Right ventricle myocardium inferior (tissue), 1 donor: Measurements from ENCODE around the gene PLPP3. TPM values are rescaled to one million over a fixed set of nuclear protein-coding genes. Genes with fewer than 3 reads are reported as not detected.
A peak's percentile ranks its signal among the peaks of the same experiment; 100 is the strongest.
"Not testable (repeated sequence)": the region's sequence is repeated elsewhere in the genome, so short reads cannot be mapped to it uniquely, and the experiment has no call there.

Experiments
- ATAC-seq: fragments of 200-7000 bp; cut with Tn5 transposase; one replicate; pipeline ENCODE4 v1.9.1; 2020; ENCODE audit warnings: mild to moderate bottlenecking, moderate library complexity
- DNase-seq: peaks from one replicate; pipeline ENCODE4 v3.0.0; 2021; ENCODE audit errors: missing footprints
- intact Hi-C: fragments of 100-400 bp; cut with DNase I; formaldehyde crosslinking; loops from one replicate; pipeline ENCODE4 v1.11.0; 2022
- long read RNA-seq: library from polyadenylated mRNA; unstranded; transcript quantifications from one replicate; pipeline ENCODE4 v2.0.0, GENCODE V29; 2021
- total RNA-seq: library from RNA; stranded (reverse); fragmentation: NEBNext Ultra II Directional; extraction: Animal tissue kit (Norgen Biotek cat#: 25700); gene quantifications from one replicate; pipeline ENCODE4 v1.2.1, GENCODE V29; 2021
- donor health status: DM: no; HTN: yes; CAD: no; lungs with severe emphysema.

Gene PLPP3
- total RNA-seq = 143 TPM
- long read RNA-seq, transcript PLPP3-201 (6 exons, 3,292 nt) = major isoform, 63 of 74 reads
- long read RNA-seq, partial matches to known transcripts = 3 of 74 reads
- long read RNA-seq, other reads (novel, unspliced or antisense) = 6 of 74 reads

GRCh38 chr1:56578963-56579875 lies at the start of gene PLPP3:
Gene PLPP3 (minus strand): TSS chr1:56579563. CDS start chr1:56579016, 547 bp downstream.
- ATAC-seq (peak; percentile 91), DNase-seq (peak; percentile 92)
- intact Hi-C loops = loop anchor here (5.0 to 10.0 kb wide), 7 partner anchors 52 to 514 kb away; no protein-coding TSS in a partner anchor

DNA sequence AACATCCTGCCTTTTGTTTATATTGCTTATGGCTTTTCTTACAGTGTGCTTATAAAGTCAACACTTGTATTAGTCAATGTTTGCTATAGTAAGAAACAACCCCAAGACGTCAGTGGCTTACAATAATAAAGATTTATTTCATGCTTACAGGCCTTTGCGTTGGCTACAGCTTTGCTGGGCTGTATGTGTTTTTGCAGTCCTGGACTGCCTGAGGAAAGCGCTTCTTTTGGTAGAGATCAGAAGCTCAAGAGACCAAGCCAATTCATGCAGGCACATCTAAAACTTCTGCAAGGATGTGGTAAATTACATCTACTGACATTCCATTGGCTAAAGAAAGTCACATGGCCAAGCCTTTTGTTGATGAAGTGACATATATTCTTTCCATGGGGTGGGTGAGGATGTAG lies 48.3 kb upstream of the PLPP3 start:
- intact Hi-C loops = no loop called here
- ATAC-seq (no peak), DNase-seq (no peak)

DNA sequence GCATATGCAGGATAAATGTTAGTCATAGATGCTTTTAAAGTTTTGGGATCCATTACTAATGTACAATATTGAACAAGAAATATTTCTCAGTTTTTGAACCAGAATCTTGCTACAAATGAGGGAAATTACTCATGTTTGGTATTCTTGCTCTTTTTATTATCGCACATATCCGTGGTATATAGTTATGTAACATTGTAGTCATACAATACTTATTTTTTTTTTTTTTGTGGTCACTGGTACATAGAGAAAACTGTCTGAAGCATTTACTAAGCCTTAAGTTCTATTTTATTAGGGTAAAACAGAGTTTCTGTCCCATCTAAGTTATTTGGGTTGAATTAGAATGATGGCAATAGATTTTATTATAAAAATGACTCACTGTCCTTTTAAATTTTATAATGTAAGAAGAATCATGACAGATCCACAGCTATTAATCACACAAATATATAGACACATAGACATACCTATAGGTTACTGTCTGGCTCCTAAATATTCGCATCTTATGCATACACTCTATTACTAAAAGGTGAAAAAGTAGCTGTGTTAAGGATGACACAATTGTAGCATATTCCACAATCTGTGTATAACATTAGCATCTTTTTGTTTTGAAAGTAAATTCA lies 47.8 kb upstream of the PLPP3 start:
- ATAC-seq = no peak
- intact Hi-C loops = no loop called here
- no peak for DNase-seq

DNA sequence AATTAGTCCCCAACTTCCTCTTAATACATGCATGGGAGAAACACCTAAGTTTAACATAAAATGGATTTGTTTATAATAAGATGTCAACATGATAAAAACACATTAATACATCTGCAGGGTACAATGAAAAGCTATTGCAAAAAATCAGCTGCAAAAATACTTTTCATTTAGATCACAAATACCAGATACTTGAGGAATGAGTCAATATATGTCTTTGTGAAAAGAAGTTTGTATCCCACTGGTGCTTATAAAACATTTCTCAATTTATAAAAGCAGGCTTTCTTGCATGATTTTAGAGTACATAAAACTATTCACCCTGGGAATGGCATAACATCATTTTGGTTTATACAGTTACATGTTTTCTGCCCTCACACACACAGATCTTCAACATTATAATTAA lies 47.2 kb upstream of the PLPP3 start:
- ATAC-seq = no peak
- intact Hi-C loops = no loop called here

DNA sequence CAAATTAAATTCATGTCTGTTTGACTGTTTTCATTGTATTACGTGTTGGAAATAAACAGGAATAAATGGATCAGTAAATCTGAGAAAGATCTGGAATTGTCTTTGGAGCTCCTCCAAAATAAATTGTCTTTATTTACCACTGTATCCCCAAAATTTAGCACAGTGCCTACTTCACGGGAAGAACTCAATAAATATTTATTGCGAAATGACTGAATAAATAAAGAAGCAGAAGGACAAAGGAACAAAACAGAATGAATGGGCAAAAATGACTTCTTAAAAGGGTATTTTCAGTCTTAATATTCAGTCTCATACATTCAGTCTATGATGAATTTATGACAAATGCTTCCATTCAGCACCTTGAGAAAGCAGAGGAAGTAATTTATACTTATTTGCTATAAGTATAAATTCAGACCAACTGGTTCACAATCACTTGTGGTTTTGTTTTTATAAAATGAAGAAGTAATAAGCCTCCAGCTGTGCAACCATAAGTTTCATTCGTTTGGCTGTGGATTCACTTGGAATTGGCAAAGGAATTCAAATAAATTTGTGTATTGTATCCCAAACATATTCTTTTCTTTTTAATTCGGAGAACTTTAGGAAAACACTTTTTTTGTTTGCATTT lies 46.6 kb upstream of the PLPP3 start:
- ATAC-seq = no peak
- intact Hi-C loops = no loop called here
- DNase-seq = no peak

More for the DNA sequence above, 47.2 kb upstream of the PLPP3 start:
- no peak for DNase-seq

- ATAC-seq = no peak
- DNase-seq = no peak
- intact Hi-C loops = no loop called here
These were observed 37.8 kb upstream of the PLPP3 start for GRCh38 chr1:56617141-56617540.

DNA sequence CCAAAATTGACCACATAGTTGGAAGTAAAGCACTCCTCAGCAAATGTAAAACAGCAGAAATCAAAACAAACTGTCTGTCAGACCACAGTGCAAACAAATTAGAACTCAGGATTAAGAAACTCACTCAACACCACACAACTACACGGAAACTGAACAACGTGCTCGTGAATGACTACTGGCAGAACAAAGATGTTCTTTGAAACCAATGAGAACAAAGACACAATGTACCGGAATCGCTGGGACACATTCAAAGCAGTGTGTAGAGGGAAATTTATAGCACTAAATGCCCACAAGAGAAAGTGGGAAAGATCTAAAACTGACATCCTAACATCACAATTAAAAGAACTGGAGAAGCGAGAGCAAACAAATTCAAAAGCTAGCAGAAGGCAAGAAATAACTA lies 31.4 kb upstream of the PLPP3 start:
- intact Hi-C loops, DNase-seq, ATAC-seq: not testable (repeated sequence)

- intact Hi-C loops, ATAC-seq, DNase-seq: not testable (repeated sequence)
These were observed 30.7 kb upstream of the PLPP3 start for GRCh38 chr1:56610097-56610496.

DNA sequence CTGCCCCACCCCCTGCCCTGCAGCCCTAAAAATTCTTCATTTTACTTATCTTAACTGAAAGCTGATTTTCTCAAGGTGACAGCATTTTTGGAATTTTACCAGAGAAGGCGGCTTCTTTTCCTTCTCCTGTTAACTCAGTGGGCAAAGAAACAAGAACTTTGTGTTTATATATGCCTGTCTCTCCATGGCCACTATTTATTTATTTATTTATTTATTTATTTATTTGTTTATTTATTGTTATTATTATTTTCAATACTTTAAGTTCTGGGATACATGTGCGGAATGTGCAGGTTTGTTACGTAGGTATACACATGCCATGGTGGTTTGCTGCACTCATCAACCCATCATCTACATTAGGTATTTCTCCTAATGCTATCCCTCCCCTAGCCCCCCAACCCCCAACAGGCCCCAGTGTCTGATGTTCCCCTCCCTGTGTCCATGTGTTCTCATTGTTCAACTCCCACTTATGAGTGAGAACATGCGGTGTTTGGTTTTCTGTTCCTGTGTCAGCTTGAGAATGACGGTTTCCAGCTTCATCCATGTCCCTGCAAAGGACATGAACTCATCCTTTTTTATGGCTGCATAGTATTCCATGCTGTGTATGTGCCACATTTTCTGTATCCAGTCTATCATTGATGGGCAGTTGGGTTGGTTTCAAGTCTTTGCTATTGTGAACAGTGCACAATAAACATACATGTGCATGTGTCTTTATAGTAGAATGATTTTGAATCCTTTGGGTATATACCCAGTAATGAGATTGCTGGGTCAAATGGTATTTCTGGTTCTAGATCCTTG lies 16.2 kb upstream of the PLPP3 start:
- DNase-seq, ATAC-seq, intact Hi-C loops: not testable (repeated sequence)

- no peak for DNase-seq
- ATAC-seq = no peak
- intact Hi-C loops = no loop called here
These were observed 12.5 kb upstream of the PLPP3 start for GRCh38 chr1:56591909-56592308.

GRCh38 chr1:56590520-56591011 lies 11.2 kb upstream of the PLPP3 start:
- intact Hi-C loops = no loop called here
- ATAC-seq = no peak
- DNase-seq = no peak

GRCh38 chr1:56589369-56589768 lies 10.0 kb upstream of the PLPP3 start:
- DNase-seq (no peak), ATAC-seq (no peak)
- intact Hi-C loops = loop anchor here (5.0 to 10.0 kb wide), 3 partner anchors 725 to 1445 kb away; no protein-coding TSS in a partner anchor

DNA sequence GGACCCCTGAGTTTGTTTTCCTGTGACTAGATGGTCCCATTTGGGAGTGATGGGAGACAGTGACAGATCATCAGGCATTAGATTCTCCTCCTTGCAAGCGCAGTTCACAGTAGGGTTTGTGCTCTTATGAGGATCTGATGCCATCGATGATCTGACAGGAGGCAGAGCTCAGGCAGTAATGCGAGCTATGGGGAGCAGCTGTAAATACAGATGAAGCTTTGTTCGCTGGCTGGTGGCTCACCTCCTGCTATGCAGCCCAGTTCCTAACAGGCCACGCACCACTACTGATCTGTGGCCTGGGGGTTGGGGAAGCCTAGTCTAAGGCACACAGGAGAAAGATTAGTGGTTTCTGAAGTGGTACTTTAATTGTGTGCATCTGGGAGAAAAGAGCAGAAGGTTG lies 7.1 kb upstream of the PLPP3 start:
- intact Hi-C loops = loop anchor here (5.0 to 10.0 kb wide), 3 partner anchors 722 to 1442 kb away; no protein-coding TSS in a partner anchor
- DNase-seq = no peak
- no peak for ATAC-seq

DNA sequence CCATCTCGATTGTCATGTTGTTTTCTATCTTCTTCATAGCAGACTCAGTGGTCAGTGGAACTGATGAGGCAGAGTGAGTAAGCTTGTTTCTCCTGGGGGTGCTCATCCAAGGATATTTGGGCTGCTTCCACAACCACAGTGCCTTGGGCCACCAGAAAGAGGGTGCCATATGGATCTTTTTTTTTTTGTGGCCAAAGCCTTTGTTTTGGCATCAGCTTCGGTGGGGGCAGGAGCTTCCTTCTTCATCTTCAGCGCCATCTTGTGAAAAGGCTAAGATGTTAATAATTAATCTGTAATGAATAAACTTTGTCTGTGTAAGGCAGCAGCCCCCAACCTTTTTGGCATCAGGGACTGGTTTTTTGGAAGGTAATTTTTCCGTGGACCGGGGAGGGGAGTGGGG lies 6.6 kb upstream of the PLPP3 start:
- ATAC-seq (no peak), DNase-seq (no peak)
- intact Hi-C loops = loop anchor here (2.0 to 10.0 kb wide), 4 partner anchors 721 to 1441 kb away; no protein-coding TSS in a partner anchor

DNA sequence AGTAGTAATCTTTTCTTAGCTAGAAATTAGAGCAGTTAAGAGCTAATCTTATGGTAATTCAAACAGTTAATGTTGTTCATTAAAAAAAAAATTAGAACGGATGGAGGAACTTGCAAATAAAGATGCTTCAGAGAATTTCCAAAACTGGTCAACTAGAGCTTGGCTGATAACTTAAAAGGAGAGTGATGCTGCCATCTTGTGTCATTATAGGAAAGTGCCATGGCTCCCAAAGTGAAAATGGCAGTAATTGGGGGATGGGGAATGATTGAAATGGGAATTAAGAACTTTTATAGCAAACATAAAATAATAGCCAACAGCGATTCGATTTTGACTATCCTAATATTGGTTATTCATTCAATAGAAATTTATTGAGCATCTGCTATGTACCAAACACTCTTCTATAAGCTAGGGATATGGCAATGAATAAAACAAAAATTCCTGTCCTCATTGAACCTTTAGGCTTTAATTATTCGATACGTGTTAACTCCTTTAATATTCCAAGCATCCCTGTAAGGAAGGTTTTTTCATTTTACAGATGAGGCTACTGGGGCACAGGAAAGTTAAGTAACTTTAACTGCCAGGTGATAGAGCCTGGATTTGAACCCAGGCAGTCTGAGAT lies 5.7 kb upstream of the PLPP3 start:
- ATAC-seq (peak; percentile 72), DNase-seq (no peak)
- intact Hi-C loops = loop anchor here (2.0 to 10.0 kb wide), 5 partner anchors 720 to 1440 kb away; no protein-coding TSS in a partner anchor

DNA sequence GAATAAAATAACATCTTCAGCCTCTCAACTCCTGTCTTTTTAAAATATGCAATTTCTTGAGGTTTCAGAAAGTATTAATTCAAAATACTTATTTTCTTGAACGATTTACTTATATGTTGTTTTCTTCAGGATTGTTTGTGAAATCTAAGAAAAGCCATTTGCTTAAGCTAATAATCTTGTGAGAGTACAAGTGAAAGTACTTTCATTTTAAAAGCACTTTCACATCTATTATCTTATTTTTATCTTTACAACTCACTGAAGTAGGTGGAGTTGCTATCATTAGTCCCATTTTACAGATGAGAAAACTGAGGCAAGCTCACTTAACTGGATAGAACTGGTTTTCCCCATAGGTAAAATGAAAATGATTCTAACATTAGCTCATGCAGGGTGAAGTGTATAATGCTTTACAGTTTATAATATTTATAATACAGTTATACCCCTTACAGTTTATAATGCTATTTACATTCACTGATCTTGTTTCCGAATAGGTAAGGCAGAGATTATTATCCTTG lies 4.7 kb upstream of the PLPP3 start:
- ATAC-seq = no peak
- intact Hi-C loops = loop anchor here (2.0 to 10.0 kb wide), 4 partner anchors 719 to 1439 kb away; no protein-coding TSS in a partner anchor
- no peak for DNase-seq

DNA sequence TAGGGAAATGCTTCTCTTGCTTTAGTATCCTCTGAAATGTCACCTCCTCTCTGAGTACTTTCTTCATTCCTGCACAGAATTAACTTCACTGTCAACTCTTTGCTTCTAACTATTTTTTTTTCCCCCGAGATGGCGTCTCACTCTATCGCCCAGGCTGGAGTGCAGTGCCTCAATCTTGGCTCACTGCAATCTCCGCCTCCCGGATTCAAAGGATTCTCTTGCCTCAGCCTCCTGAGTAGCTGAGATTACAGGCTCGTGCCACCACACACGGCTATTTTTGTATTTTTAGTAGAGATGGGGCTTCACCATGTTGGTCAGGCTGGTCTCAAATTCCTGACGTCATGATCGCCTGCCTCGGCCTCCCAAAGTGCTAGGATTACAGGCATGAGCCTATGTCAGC lies 1.4 kb upstream of the PLPP3 start:
- intact Hi-C loops = loop anchor here (5.0 to 10.0 kb wide), 3 partner anchors 716 to 1436 kb away; no protein-coding TSS in a partner anchor
- DNase-seq (no peak), ATAC-seq (no peak)
